Measurements from ENCODE around the gene MAPK1.

DNA sequence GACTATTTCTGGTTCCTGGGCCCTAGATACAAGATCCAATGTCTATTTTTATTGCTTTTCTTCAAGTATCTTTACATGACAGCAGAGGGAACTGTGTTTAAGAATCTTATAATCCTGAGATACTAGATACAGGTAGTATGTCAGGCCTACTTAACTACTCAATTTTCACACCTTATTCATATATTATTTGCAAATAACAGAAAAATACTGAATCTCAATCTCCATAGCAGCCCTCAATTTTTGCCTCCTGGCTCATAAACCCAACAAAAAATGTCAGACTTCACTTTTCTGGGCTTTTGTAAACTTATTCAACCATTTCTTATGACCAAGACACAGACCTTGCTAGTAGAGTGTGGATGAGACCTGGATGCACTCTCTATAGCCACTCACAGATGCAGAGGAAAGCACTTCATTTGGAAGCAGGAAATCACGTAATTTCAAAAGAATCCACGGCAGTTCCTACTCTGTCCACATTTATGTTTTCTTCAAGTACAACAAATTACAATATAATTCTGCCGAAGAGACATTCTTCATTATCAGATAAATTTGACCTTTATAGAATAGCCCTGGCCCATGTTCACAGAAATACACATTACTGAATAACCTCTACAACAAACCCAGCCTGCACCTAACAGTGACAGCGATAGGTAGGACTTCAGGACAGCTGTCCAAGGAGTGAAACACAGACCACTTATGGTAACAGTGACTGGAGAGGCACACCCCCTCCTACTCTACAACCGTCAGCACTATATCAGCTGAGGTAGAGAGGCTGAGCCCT lies 69.8 kb downstream of the MAPK1 start:
- TF ChIP-seq, protein P1, sequence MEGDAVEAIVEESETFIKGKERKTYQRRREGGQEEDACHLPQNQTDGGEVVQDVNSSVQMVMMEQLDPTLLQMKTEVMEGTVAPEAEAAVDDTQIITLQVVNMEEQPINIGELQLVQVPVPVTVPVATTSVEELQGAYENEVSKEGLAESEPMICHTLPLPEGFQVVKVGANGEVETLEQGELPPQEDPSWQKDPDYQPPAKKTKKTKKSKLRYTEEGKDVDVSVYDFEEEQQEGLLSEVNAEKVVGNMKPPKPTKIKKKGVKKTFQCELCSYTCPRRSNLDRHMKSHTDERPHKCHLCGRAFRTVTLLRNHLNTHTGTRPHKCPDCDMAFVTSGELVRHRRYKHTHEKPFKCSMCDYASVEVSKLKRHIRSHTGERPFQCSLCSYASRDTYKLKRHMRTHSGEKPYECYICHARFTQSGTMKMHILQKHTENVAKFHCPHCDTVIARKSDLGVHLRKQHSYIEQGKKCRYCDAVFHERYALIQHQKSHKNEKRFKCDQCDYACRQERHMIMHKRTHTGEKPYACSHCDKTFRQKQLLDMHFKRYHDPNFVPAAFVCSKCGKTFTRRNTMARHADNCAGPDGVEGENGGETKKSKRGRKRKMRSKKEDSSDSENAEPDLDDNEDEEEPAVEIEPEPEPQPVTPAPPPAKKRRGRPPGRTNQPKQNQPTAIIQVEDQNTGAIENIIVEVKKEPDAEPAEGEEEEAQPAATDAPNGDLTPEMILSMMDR (IDR thresholded peaks at IDR 0.05): peak in 1 of 4 experiments; percentile 12
- no peak for TF ChIP-seq POLR2A (IDR thresholded peaks at IDR 0.05)

Measured in uterus (tissue), 2 donors.